GM12878 (cell line): ENCODE measurements around the gene C1QTNF1. TPM values are rescaled to one million over a fixed set of nuclear protein-coding genes. Genes with fewer than 3 reads are reported as not detected.

Experiments used
- ATAC-seq: fragments of 200-7000 bp; cut with Tn5 transposase; 3 replicates; pipeline ENCODE4 v1.9.1; 2020; ENCODE audit warnings: mild to moderate bottlenecking, moderate library complexity
- BruUV-seq: library from RNA; stranded (reverse); fragments of 400-500 nt; replicated peaks from 2 replicates; lab custom pipeline; 2021; lab: Mats Ljungman, UMichigan
- CTCF ChIA-PET: fragments of 300-600 bp; sonication (Branson Sonifier 250); formaldehyde crosslinking; extraction: SDS; loops from one replicate; lab custom pipeline; 2021; ENCODE audit warnings: inconsistent platforms; lab: Yijun Ruan, JAX
- POLR2A ChIA-PET: fragments of 350-600 bp; formaldehyde crosslinking; extraction: SDS; loops from one replicate; lab custom pipeline; 2021; ENCODE audit warnings: inconsistent platforms; lab: Charles Lee
- RAD21 ChIA-PET: fragments of 300-600 bp; sonication (Branson Sonifier 250); formaldehyde crosslinking; loops from one replicate; lab custom pipeline; 2023; ENCODE audit warnings: antibody characterized with exemption; ENCODE audit not compliant: unreplicated experiment; lab: Charles Lee
- SMC1A ChIA-PET: fragments of 300-600 bp; sonication (Branson Sonifier 250); formaldehyde crosslinking; loops from one replicate; lab custom pipeline; 2023; ENCODE audit not compliant: unreplicated experiment, uncharacterized antibody; lab: Charles Lee
- DNase-seq: peaks from one replicate; pipeline ENCODE4 v3.0.0-alpha.2; 2011; ENCODE audit warnings: low read depth, low spot score
- FAIRE-seq: peaks from 3 replicates; lab custom pipeline; 2011; peaks lifted over from hg19 to GRCh38; lab: Jason Lieb, UNC
- H2AFZ ChIP-seq: 2 replicates; pipeline ENCODE4 v1.6.0; 2011; ENCODE audit warnings: low read depth, low read length, control low read depth; ENCODE audit not compliant: control insufficient read depth
- H3K27ac ChIP-seq: 2 replicates; pipeline ENCODE4 v1.5.1; 2011; ENCODE audit warnings: control low read depth; ENCODE audit not compliant: control insufficient read depth, insufficient read depth
- H3K27me3 ChIP-seq, 2 experiments: replicated peaks in 1 of 2; 2 replicates each; pipeline versions ENCODE4 v1.6.0 to v1.6.1; 2011; ENCODE audit warnings: low read length in 1 of 2; ENCODE audit not compliant: control insufficient read depth in 2 of 2, insufficient read depth in 2 of 2
- H3K36me3 ChIP-seq, 2 experiments: 2 replicates each; pipeline ENCODE4 v1.5.1; 2011; ENCODE audit warnings: low read length in 1 of 2; ENCODE audit not compliant: control insufficient read depth in 2 of 2, insufficient read depth in 2 of 2
- H3K4me1 ChIP-seq: 2 replicates; pipeline ENCODE4 v1.6.1; 2011; ENCODE audit warnings: mild to moderate bottlenecking, low read length, moderate library complexity, mixed read lengths; ENCODE audit not compliant: control insufficient read depth, insufficient read depth
- H3K4me2 ChIP-seq: 2 replicates; pipeline ENCODE4 v1.6.0; 2011; ENCODE audit warnings: control low read depth; ENCODE audit not compliant: control insufficient read depth, insufficient read depth
- H3K4me3 ChIP-seq: fragments of 200-600 bp; sonication (generic); 2 replicates; pipeline ENCODE4 v1.5.1; 2016
- H3K79me2 ChIP-seq: 2 replicates; pipeline ENCODE4 v1.6.0; 2011; ENCODE audit warnings: low read length; ENCODE audit not compliant: control insufficient read depth, insufficient read depth
- H3K9ac ChIP-seq: 2 replicates; pipeline ENCODE4 v1.8.0; 2011; ENCODE audit warnings: low read length, control low read depth, mixed read lengths; ENCODE audit not compliant: control insufficient read depth, insufficient read depth
- H3K9me3 ChIP-seq: replicated peaks from 3 replicates; pipeline ENCODE4 v1.5.1; 2011; ENCODE audit warnings: mild to moderate bottlenecking, low read length; ENCODE audit not compliant: control insufficient read depth, insufficient read depth
- H4K20me1 ChIP-seq: 2 replicates; pipeline ENCODE4 v1.6.0; 2011; ENCODE audit not compliant: control insufficient read depth, insufficient read depth
- BHLHE40 ChIP-seq, 2 experiments: fragments of 450-650 bp in 1 of 2; IDR thresholded peaks; 2 replicates each; pipeline ENCODE4 v1.6.1; 2011 to 2017; ENCODE audit warnings: low read depth in 2 of 2, borderline replicate concordance in 1 of 2, improper control_type of control experiment in 1 of 2, low read length in 1 of 2, mild to moderate bottlenecking in 1 of 2
- BMI1 ChIP-seq: fragments of 450-650 bp; IDR thresholded peaks from 2 replicates; pipeline ENCODE4 v1.6.1; 2016; ENCODE audit warnings: mild to moderate bottlenecking, moderate library complexity, borderline replicate concordance
- EZH2 ChIP-seq: IDR thresholded peaks from 2 replicates; pipeline ENCODE4 v1.6.1; 2012; ENCODE audit warnings: low read depth, mild to moderate bottlenecking, control low read depth, inconsistent platforms, low read length, borderline replicate concordance; ENCODE audit not compliant: control insufficient read depth
- FOXM1 ChIP-seq: IDR thresholded peaks from 2 replicates; pipeline ENCODE4 v1.6.1; 2012; ENCODE audit warnings: low read depth, mild to moderate bottlenecking, inconsistent platforms, low read length, moderate library complexity
- GABPA ChIP-seq: IDR thresholded peaks from 2 replicates; pipeline ENCODE4 v1.6.1; 2014; ENCODE audit warnings: antibody characterized with exemption, low read depth, mild to moderate bottlenecking, inconsistent platforms
- KDM1A ChIP-seq: fragments of 200-600 bp; sonication (generic); IDR thresholded peaks from 2 replicates; pipeline ENCODE4 v1.6.1; 2016; ENCODE audit warnings: borderline replicate concordance
- MTA3 ChIP-seq: IDR thresholded peaks from 2 replicates; pipeline ENCODE4 v1.6.1; 2012; ENCODE audit warnings: low read length, inconsistent platforms, borderline replicate concordance
- MXI1 ChIP-seq: fragments of 150-350 bp; IDR thresholded peaks from 2 replicates; pipeline ENCODE4 v1.6.1; 2011; ENCODE audit warnings: low read depth, mild to moderate bottlenecking, inconsistent platforms, low read length, improper control_type of control experiment
- NR2F1 ChIP-seq: fragments of 450-650 bp; conservative IDR thresholded peaks from 2 replicates; pipeline ENCODE4 v1.6.1; 2017; ENCODE audit warnings: mild to moderate bottlenecking
- PKNOX1 ChIP-seq: fragments of 450-650 bp; IDR thresholded peaks from 2 replicates; pipeline ENCODE4 v1.6.1; 2016; ENCODE audit warnings: mild to moderate bottlenecking
- PML ChIP-seq: IDR thresholded peaks from 2 replicates; pipeline ENCODE4 v1.6.1; 2012; ENCODE audit warnings: low read length, inconsistent platforms
- RBBP5 ChIP-seq: fragments of 200-600 bp; sonication (generic); conservative IDR thresholded peaks from 2 replicates; pipeline ENCODE4 v1.6.1; 2016
- SMC3 ChIP-seq: IDR thresholded peaks from 2 replicates; pipeline ENCODE4 v1.6.1; 2011; ENCODE audit warnings: low read length, improper control_type of control experiment, borderline replicate concordance
- SUZ12 ChIP-seq: fragments of 200-600 bp; sonication (generic); IDR thresholded peaks from one replicate; pipeline ENCODE4 v1.6.1; 2018; ENCODE audit warnings: antibody characterized with exemption, mild to moderate bottlenecking; ENCODE audit not compliant: unreplicated experiment
- TCF7 ChIP-seq: IDR thresholded peaks from 2 replicates; pipeline ENCODE4 v1.6.1; 2014; ENCODE audit warnings: antibody characterized with exemption, borderline replicate concordance
- YBX1 ChIP-seq: fragments of 450-650 bp; IDR thresholded peaks from 2 replicates; pipeline ENCODE4 v1.6.1; 2016; ENCODE audit warnings: antibody characterized with exemption
- ZNF207 ChIP-seq: fragments of 450-650 bp; IDR thresholded peaks from 2 replicates; pipeline ENCODE4 v1.6.1; 2014; ENCODE audit warnings: antibody characterized with exemption, mild to moderate bottlenecking, borderline replicate concordance
- ZNF384 ChIP-seq: IDR thresholded peaks from 2 replicates; pipeline ENCODE4 v1.6.1; 2012; ENCODE audit warnings: low read depth, mild to moderate bottlenecking, low read length, improper control_type of control experiment, borderline replicate concordance
- ZSCAN29 ChIP-seq: fragments of 450-650 bp; IDR thresholded peaks from 2 replicates; pipeline ENCODE4 v1.6.1; 2017; ENCODE audit warnings: mild to moderate bottlenecking, moderate library complexity
- WGBS: methylation state at CpG from one replicate; pipeline ENCODE4 v1.1.6; 2016; ENCODE audit warnings: low lambda C conversion rate; ENCODE audit not compliant: insufficient replicate concordance, insufficient coverage; ENCODE audit errors: missing lambda C conversion rate; 5-methylcytosine and 5-hydroxymethylcytosine counted together
- in situ Hi-C: fragments of 300-500 bp; cut with MboI; formaldehyde crosslinking; loops from 9 replicates; pipeline ENCODE4 v1.14.3; 2018; ENCODE audit warnings: mixed read lengths
- intact Hi-C: fragments of 100-400 bp; cut with micrococcal nuclease; formaldehyde crosslinking; loops from one replicate; pipeline ENCODE4 v1.14.2; 2022; ENCODE audit not compliant: unreplicated experiment
- polyA plus RNA-seq, 11 experiments: library from polyadenylated mRNA; depleted of rRNA in 4 of 11; unstranded in 6 of 11; stranded (reverse) in 5 of 11; fragments of >200 nt; fragmentation: Nextera tagmentation in 4 of 11; fragmentation: Illumina TruSeq in 1 of 11; extraction: Ambion mirVana in 4 of 11; extraction: Trizol in 1 of 11; gene quantifications; 1 replicate in 1 of 11; 2 replicates in 10 of 11; pipeline versions ENCODE4 v1.2.1 to v1.2.3, GENCODE V29; 2011 to 2016; ENCODE audit warnings: inconsistent platforms in 2 of 11, missing spikeins in 2 of 11, low read depth in 1 of 11
- total RNA-seq, 4 experiments: library from RNA; depleted of rRNA in 3 of 4; stranded (reverse); fragments of >200 nt in 3 of 4; fragmentation: Illumina TruSeq in 1 of 4; extraction: Trizol in 1 of 4; gene quantifications; 2 replicates each; pipeline versions ENCODE4 v1.2.1 to v1.2.3, GENCODE V29; 2013 to 2021

Gene C1QTNF1
- total and polyA plus RNA-seq, 10 of the 15 experiments (the other 5 are each of a cell fraction or from before 2014, with no cell fraction given) = 0.05 to 1.1 (median 0.15) TPM; not detected in 4

GRCh38 chr17:79006046-79006445 is 17.9 kb upstream of the C1QTNF1 start:
- Histone ChIP-seq H3K9ac (no peak overlapping the region), H3K4me3 (no peak overlapping the region), H3K27me3 (no peaks in the 10 kb centered on the region), H3K27ac (no peak overlapping the region), H3K4me1 (peaks cover 8% of the 10 kb centered on the region), H2AFZ (no peak overlapping the region), H4K20me1 (no peaks in the 10 kb centered on the region; the same call in none of the 2 replicates), H3K36me3 (no peaks in the 10 kb centered on the region; a peak in 1 of 4 replicates), H3K79me2 (peaks cover 39% of the 10 kb centered on the region), H3K4me2 (0 out of 2 replicates have a peak overlapping the region, but pooled peaks have one; percentile 33), H3K9me3 (no peaks in the 10 kb centered on the region)
- WGBS = 85% methylated on average over 7 of the region's 8 CpGs
- no peak for TF ChIP-seq MTA3
- TF ChIP-seq ZNF207 = no peak
- TF ChIP-seq ZSCAN29 = no peak
- TF ChIP-seq BMI1 = no peak
- no peak for TF ChIP-seq ZNF384
- TF ChIP-seq NR2F1 = no peak
- no peak for TF ChIP-seq PML
- no peak for TF ChIP-seq MXI1
- no peak for TF ChIP-seq YBX1
- TF ChIP-seq TCF7 = no peak
- TF ChIP-seq RBBP5 = no peak
- TF ChIP-seq SMC3 = no peak
- TF ChIP-seq PKNOX1 = no peak
- no peak for TF ChIP-seq GABPA
- no peak for TF ChIP-seq KDM1A
- TF ChIP-seq FOXM1 = no peak
- TF ChIP-seq SUZ12 = no peak
- no peak for TF ChIP-seq BHLHE40 (IDR thresholded peaks at IDR 0.05; ENCODE audit: borderline replicate concordance in 1 of 2, low read depth in 2 of 2, low read length in 1 of 2)
- no peak for TF ChIP-seq EZH2
- CTCF ChIA-PET = no interaction called here
- in situ Hi-C loops (no loop called here), intact Hi-C loops (no loop called here)
- ATAC-seq (no peak), DNase-seq (no peak), FAIRE-seq (no peak)
- BruUV-seq = no TSS peak
- POLR2A ChIA-PET = no interaction called here
- SMC1A ChIA-PET = no interaction called here
- RAD21 ChIA-PET = no interaction called here
